NCI-H187 (cell line): ENCODE results near the gene LHX6.

Experiments used
- DNase-seq, 2 experiments: peaks; one replicate each; lab custom pipeline; 2025; lab: John Stamatoyannopoulos, UW

Gene LHX6

GRCh38 chr9:122215663-122216062, 13.1 kb downstream of the LHX6 start:
- DNase-seq = no peak

- DNase-seq = no peak
Measured at GRCh38 chr9:122214507-122214906, 14.2 kb downstream of the LHX6 start.

DNA sequence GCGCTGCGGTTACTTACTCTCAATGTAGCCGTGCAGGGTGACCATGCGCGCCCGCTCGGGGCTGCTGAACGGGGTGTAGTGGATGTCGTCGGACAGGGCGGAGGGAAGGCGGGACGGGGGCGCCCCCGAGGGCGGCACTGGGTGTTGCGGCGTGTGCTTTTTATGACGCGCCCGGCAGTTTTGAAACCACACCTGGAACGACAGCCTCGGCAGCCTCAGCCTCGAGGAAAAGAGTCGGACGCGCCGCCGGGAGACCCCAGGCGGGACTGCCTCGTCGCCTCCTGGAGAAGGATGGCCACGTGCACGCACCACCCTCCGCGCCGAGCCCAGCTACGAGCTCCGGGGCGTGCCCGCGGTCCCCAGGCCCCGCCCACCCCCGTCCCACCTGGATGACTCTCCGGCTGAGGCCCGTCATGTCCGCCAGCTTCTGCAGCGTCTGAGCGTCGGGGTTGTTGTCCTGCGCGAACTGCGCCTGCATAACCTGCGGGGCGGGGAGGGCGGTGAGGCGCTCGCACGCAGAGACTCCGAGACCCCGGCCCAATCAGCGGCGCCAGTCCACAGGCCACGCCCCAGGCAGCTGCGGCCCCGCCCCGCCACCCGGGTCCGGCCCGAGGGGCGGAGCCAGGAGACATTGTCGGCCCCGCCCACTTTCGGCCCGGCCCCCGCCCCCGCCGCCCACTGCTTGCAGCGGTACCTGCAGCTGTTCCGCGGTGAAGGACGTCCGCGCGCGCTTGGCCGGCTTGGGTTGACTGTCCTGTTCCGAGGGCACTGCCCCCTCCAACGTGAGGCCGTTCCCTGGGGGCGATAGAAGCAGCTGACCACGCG, 15.0 kb downstream of the LHX6 start:
- DNase-seq = peak; percentile 69 to 83

GRCh38 chr9:122213102-122213588, 15.6 kb downstream of the LHX6 start:
- DNase-seq = no peak

GRCh38 chr9:122212473-122213004, 16.2 kb downstream of the LHX6 start:
- no peak for DNase-seq

GRCh38 chr9:122209451-122209850, 19.3 kb downstream of the LHX6 start:
- DNase-seq = no peak

DNA sequence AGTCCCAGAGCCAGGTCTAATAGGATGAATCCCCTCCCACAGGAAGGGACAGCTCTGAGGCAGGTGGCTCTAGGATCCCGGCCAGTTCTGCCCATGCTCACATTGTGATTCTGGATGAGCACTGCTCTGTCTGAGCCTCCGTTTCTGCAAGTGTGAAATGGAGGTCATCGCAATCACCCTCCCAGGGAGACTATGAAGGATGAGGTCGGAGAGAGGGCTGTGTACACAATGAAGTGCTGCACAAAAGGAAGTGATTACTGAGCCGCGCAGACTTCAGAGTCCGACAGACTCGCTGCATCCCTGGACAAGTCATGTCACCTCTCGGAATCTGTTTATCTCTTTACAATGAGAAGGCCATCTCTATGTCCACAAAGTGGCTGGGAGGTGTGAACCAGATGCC, 21.7 kb downstream of the LHX6 start:
- no peak for DNase-seq

- no peak for DNase-seq
Measured at GRCh38 chr9:122206118-122207046, 22.4 kb downstream of the LHX6 start.

DNA sequence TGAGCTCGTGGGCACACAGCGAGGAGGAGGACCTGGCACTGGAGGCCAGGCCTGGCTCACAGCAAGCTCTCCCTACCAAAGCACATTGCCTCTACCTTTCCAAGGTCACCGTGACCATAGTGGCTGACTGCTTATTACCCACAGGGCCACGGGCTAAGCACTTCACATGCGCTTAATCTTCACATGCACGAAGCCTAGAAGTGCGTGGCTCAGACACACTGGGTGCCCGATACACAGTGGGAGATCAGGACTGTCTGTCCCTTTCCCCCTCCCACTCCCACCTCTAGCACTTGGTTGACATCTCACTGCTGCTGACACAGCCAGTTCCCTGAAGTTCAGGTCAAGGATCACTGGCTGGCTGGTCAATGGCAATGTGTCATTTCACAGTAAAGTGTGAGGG, 23.6 kb downstream of the LHX6 start:
- DNase-seq = no peak

- DNase-seq = no peak
Measured at GRCh38 chr9:122204491-122204890, 24.3 kb downstream of the LHX6 start.

- no peak for DNase-seq
Measured at GRCh38 chr9:122204055-122204454, 24.7 kb downstream of the LHX6 start.

DNA sequence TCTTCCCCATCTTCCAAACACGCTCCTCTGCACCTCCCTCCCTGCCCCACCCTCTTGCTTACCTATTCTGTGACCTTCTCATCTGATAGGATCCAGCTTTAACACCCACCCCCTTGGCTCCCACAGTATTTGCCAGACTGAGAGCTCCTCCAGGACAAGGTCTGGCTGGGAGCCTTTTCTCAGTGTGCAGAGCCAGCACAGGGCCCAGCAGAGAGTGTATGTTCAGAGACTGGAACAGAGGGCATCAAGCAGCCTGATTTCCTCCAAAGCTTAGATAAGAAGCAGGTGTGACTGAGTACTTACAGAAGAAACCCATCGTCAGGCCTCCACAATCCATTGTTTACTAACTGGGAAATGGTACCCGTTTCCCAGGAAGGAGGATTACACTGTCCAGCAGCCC, 26.6 kb downstream of the LHX6 start:
- DNase-seq = no peak

GRCh38 chr9:122201641-122202040, 27.1 kb downstream of the LHX6 start:
- no peak for DNase-seq

DNA sequence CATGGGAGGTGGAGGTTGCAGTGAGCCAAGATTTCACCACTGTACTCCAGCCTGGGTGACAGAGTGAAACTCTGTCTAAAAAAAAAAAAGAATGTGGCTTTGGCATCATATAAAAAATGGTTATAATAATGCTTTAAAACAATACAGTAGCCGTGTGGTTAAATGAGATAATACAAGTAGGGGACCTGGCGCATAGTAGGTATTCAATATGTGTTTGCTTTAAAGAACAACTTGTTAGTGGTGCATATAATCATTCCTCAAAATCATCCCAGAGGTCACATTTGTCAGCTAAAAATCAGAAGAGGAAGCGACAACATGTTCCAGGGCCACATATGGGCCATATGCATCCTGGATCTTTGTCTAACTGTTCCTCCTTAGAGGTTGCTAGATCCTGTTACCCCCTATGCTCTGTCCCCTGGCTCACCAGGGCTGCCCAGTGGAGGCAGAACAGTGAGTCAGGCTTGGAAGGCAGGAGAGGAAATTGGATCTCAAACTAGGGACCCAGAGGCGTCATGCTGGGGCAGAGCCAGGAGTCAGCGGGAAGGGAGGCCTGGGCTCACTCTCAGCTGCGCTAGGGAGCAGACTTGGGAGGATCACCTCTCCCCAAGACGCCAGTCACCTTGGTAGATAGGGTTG, 27.7 kb downstream of the LHX6 start:
- no peak for DNase-seq

GRCh38 chr9:122197882-122198281, 30.9 kb downstream of the LHX6 start:
- no peak for DNase-seq

DNA sequence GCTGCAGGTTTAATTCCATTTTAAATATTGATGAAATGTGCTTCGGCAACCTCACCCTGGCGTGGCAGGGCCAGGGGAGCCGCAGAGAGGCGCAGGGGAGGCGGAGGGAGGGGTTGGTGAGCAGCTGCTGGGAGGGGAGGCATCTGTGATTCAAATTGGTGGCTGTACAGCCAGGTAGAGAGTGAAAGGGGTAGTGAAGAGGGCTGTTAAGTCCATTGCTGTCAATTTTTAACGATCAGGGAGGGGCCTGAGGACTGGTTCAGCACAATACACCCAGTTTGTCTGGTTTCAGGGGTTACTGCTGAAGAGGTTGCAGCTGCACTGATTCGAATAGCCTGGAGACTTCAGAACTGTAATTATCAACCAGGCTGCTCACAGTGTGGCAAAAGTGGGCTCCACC, 31.3 kb downstream of the LHX6 start:
- DNase-seq = peak; percentile 41 to 79

DNA sequence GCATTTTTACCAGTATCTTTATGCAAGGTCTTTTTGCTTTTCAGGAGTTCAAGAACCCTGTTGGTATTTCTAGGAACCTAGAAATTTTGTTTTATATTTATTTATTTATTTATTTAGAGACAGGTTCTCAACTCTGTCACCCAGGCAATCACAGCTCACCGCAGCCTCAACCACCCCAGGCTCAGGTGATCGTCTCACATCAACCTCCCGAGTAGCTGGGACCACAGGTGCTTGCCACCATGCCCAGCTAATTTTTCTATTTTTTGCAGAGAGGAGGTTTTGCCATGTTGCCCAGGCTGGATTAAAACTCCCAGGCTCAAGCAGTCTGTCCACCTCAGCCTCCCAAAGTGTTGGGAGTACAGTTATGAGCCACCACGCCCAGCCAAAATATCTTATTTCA, 32.9 kb downstream of the LHX6 start:
- DNase-seq = no peak

- DNase-seq = no peak
Measured at GRCh38 chr9:122193651-122194050, 35.1 kb downstream of the LHX6 start.

- no peak for DNase-seq
Measured at GRCh38 chr9:122192914-122193525, 35.7 kb downstream of the LHX6 start.

DNA sequence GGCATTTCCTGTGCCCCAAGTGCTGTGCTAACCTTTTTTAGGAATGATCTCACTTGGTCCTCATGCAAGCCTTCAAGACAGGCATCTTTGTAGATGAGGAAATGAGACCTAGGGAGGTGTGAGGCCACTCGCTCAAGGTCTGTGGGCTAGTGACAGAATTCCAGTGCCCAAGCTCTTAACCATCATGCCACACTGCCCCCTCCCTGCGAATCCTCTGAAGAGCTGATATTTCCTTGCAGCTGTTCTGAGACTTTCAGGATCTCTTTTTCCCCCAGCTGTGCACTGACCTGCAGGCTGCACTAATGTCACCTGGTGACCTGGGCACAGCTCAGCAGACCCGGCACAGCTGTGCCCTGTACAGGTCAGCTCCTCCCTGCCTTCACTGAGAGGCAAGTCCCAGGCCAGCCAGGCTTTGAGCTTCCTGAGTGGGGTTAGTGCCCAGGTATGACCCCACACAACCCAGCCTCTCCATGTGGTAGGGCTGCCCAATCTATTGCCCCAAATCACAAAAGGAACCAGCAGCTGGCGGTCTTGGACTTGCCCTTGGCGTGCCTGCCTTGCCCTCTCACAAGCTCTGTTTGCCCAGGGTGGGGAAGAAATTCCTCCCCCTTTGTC, 36.4 kb downstream of the LHX6 start:
- DNase-seq = no peak

- no peak for DNase-seq
Measured at GRCh38 chr9:122191584-122191983, 37.2 kb downstream of the LHX6 start.
